Thymus (tissue), 11 donors: ENCODE results near the gene IL22RA1. TPM values are rescaled to one million over a fixed set of nuclear protein-coding genes. Genes with fewer than 3 reads are reported as not detected.

Experiments used
- DNase-seq, 9 donors: peaks; one replicate each; pipeline ENCODE4 v3.0.0-alpha.2; 2013; ENCODE audit warnings: low spot score in 9 of 9, low read depth in 6 of 9, missing footprints in 1 of 9
- H3K27ac ChIP-seq, 2 donors: one replicate each; pipeline ENCODE4 v1.5.1; 2013; ENCODE audit warnings: control low read depth in 1 of 2, low read depth in 1 of 2, low read length in 1 of 2, mild to moderate bottlenecking in 1 of 2, moderate library complexity in 1 of 2
- H3K27me3 ChIP-seq, 2 donors: one replicate each; pipeline ENCODE4 v1.5.1; 2013; ENCODE audit warnings: low read length in 1 of 2; ENCODE audit not compliant: control insufficient read depth in 2 of 2, insufficient read depth in 1 of 2
- H3K36me3 ChIP-seq, 2 donors: one replicate each; pipeline ENCODE4 v1.5.1; 2013; ENCODE audit warnings: low read length in 1 of 2, mild to moderate bottlenecking in 1 of 2, moderate library complexity in 1 of 2; ENCODE audit not compliant: control insufficient read depth in 2 of 2, insufficient read depth in 2 of 2
- H3K4me1 ChIP-seq, 2 donors: one replicate each; pipeline ENCODE4 v1.5.1; 2013; ENCODE audit warnings: low read length in 2 of 2; ENCODE audit not compliant: control insufficient read depth in 2 of 2, insufficient read depth in 2 of 2
- H3K4me3 ChIP-seq, 2 donors: one replicate each; pipeline ENCODE4 v1.5.1; 2013; ENCODE audit warnings: low read length in 2 of 2, control low read depth in 1 of 2, mild to moderate bottlenecking in 1 of 2
- H3K9me3 ChIP-seq, 2 donors: one replicate each; pipeline ENCODE4 v1.5.1; 2013; ENCODE audit warnings: low read length in 1 of 2, mild to moderate bottlenecking in 1 of 2; ENCODE audit not compliant: control insufficient read depth in 2 of 2, insufficient read depth in 1 of 2
- WGBS: extraction: QIAGEN DNeasy Blood & Tissue Kit; methylation state at CpG from one replicate; pipeline ENCODE4 v1.1.7; 2013; 5-methylcytosine and 5-hydroxymethylcytosine counted together
- polyA plus RNA-seq: library from polyadenylated mRNA; stranded (reverse); fragments of 200-250 nt; gene quantifications from one replicate; pipeline ENCODE4 v1.2.3, GENCODE V29; 2013
- total RNA-seq: library from RNA; stranded (reverse); fragments of 120-200 nt; gene quantifications from one replicate; pipeline ENCODE4 v1.2.4, GENCODE V29; 2013
- donor health status: healthy.

The IL22RA1 gene
- total and polyA plus RNA-seq, 2 donors: 0.09 TPM; not detected in 1

DNA sequence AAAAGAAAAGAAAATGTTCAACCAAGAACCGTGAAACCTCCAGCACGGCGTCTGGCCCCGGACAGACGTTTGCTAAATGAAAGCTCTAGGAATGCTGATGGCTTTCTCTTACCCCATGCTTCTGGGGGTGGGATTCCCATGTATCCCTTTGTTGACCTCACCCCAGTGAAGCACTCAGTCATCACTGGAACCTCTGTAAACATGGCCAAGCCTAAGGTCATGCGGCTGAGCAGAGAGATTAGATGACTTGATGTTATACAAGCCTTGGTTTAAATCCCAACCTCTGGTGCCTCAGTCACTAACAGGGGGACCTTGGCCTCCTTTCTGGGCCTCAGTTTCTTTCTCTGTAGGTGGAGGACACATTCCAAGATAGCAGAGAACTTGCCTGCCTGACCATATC lies 28.2 kb downstream of the IL22RA1 start:
- H3K4me3 ChIP-seq: no peak overlapping the region
- H3K36me3 ChIP-seq: no peaks in the 10 kb centered on the region
- H3K27me3 ChIP-seq: peaks cover 0 to 43% of the 10 kb centered on the region in 2 donors
- H3K4me1 ChIP-seq: no peaks in the 10 kb centered on the region
- no peak for DNase-seq
- H3K27ac ChIP-seq: no peak overlapping the region
- 98% methylated on average over 6 of the region's 6 CpGs for WGBS
- no peaks in the 10 kb centered on the region for H3K9me3 ChIP-seq

DNA sequence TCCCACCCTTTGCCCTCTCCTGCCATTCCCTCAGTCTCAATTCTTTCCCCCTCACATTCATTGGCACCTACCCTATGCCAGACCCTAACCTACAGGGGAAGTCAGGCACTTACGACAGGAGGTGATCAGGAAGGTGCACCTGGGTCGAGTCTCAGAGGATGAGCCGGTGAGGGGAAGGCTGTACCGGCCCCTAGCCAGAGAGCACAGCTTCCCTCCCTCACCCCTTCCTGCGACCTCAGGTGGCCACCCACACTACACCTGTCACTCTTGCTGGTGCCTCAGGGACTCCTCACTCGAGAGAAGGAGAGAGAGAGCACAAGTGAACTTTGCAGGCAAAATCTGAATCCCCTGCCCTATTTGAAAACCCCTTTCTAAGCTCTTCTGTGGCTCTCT lies 29.3 kb downstream of the IL22RA1 start:
- Histone ChIP-seq H3K36me3 (no peaks in the 10 kb centered on the region), H3K27me3 (peaks cover 0 to 45% of the 10 kb centered on the region in 2 donors), H3K27ac (no peak overlapping the region), H3K4me3 (no peak overlapping the region), H3K9me3 (no peaks in the 10 kb centered on the region), H3K4me1 (no peaks in the 10 kb centered on the region)
- 69% methylated on average over 6 of the region's 6 CpGs for WGBS
- DNase-seq: no peak

DNA sequence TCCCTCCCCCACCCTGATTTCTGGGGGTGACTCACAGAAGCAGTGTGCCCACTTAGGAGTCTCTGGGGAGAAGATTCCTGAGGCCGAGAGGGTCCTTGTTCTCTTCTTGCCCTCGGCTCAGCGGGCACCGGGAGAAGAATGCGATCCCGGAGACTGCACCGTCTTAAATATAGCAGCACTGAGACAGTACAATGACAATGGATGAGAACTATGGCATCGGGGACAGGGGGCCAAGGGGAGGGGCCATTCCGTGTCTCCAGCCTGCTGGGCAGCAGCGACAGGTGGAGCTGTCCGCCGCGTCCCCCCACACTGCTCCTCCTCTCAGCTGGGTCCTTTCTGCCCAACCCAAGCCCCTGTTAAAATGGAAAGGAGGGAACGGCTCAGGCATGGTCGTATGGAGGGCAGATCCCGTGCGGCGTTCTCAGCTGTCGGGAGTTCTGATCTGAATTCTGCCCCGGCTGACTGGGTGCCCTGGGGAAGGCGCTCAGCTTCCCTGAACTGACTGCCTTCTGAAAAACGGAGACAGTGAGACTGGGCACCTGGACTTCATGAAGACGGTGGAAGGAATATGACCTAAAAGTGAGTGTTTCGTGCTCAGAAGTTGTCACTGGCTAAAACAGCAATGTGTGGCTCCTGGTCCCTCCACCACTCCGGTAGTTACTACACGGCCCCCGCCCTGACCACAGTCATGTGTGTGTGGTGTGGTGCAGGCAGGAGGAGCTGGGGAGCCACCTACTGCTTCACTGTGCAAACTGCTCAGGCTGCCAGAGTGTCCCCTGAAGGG lies 30.8 kb downstream of the IL22RA1 start, which contains the start of gene MYOM3:
MYOM3 (minus strand) TSS at position 140 of the 784 bp plus-strand sequence. CDS start 3,499 bp downstream, outside the sequence.
- DNase-seq: peak in 2 of 9 donors; percentile 9 to 23
- Histone ChIP-seq H3K27me3 (peaks cover 0 to 45% of the 10 kb centered on the region in 2 donors), H3K4me1 (no peaks in the 10 kb centered on the region), H3K9me3 (no peaks in the 10 kb centered on the region), H3K4me3 (no peak within 1 kb of the TSS), H3K27ac (no peak within 1 kb of the TSS), H3K36me3 (no peaks in the 10 kb centered on the region)
- 42% methylated on average over 27 of the region's 27 CpGs for WGBS

DNA sequence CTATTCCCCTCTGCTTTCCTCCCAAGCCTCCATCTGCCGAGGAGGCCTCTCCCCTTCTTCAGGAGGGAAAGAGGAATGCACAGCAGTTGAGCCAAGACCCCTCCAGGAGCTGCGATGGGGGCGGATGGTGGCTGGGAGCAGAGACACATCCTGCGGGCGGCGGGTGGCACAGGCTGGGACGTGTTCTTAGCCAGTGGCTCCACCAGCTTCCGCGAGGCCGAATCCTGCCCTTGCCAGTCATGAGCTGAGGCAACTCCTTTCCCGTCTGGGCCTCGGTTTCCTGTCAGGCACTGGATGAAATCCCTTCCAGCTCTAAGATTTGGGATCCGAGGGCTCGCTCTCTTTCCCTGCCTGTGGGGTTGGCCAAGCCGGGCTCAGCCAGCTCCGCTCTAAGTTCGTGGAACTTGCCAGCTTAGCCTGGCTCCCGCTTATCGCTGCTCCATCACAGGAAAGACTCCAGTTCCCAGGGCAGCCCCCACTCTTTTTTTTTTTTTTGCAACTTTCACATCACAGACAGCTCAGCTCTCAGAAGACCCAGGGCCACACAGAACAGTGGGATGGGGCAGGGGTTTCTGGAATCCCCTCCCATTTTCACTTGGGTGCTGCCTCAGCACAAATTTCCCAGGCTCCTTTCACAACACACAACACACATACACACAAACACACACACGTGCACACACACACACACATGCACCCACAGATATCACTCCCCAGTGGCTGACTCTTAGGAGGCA lies 31.5 kb downstream of the IL22RA1 start:
- H3K9me3 ChIP-seq: no peaks in the 10 kb centered on the region
- peaks cover 0 to 41% of the 10 kb centered on the region in 2 donors for H3K27me3 ChIP-seq
- H3K27ac ChIP-seq: no peak overlapping the region
- no peak for DNase-seq
- 90% methylated on average over 20 of the region's 20 CpGs for WGBS
- H3K4me3 ChIP-seq: no peak overlapping the region
- no peaks in the 10 kb centered on the region for H3K4me1 ChIP-seq
- no peaks in the 10 kb centered on the region for H3K36me3 ChIP-seq

DNA sequence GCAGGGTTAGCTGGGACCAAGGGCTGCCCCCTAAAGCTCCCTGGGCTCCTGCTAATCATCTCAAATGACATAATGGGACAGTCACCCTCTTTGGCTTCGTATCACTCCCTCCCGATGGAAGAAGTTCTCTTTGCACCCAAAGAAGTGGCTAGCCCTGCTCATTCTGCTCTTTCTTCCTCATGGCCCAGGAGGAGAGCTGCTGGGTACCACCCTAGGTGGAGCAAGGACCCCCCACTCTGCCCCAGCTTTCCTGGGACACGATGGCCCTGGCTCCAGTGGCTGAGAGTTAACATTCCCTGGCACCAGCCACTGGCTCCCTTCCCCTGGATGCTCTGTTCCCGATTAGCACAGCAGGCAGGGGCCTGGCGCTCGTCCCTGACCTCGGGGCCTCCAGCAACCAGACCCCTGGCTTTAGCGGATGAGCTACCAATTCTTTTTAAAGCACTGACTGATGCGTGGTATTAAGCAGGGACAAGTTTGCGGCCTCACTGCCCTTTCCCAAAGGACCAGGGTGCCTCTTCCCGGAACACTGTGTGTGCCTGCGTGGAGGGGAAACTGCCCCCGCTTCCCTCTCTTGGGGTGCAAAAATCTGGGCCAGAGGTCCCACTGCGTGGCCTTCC lies 32.2 kb downstream of the IL22RA1 start:
- peaks cover 0 to 40% of the 10 kb centered on the region in 2 donors for H3K27me3 ChIP-seq
- no peaks in the 10 kb centered on the region for H3K36me3 ChIP-seq
- no peaks in the 10 kb centered on the region for H3K4me1 ChIP-seq
- H3K4me3 ChIP-seq: no peak overlapping the region
- DNase-seq: no peak
- H3K9me3 ChIP-seq: no peaks in the 10 kb centered on the region
- no peak overlapping the region for H3K27ac ChIP-seq
- WGBS: 91% methylated on average over 14 of the region's 14 CpGs

DNA sequence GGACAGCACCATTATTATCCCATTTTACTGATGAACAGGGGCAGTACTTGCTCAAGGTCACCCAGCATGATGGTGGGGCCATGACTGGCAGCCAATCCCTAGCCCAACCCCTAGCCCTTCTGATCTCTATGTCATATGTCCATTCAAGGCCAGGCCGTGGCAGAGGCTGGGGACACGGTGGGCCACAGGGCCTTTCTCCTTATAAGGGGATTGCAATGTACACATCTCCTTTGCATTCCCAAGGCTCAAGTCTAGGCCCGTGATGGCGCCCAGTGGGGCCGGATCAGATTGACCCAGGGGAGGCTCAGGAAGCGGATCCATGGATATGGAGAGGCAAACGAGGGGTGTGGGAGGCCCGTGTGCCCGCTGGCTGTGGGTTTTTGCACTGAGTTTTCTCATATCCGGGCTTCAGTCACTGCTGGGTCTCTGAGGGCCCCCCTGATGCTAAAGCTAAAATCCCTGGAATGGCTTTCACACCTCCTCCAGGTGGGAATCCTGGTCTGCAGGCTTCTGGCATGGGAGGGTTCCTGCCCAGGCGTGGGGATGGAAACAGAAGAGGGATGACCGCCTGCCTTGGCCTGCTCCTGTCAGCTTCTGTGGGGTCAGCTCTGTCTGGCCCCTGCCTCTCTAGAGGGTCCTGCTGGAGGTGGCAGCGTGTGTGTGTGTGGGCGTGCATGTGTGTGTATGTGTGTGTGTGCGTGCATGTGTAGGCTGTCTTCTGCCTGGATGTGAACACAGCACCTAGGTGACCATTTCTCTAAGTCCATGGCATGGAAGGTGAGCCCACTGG lies 33.1 kb downstream of the IL22RA1 start:
- H3K4me1 ChIP-seq: no peaks in the 10 kb centered on the region
- no peak overlapping the region for H3K27ac ChIP-seq
- H3K9me3 ChIP-seq: no peaks in the 10 kb centered on the region
- no peaks in the 10 kb centered on the region for H3K36me3 ChIP-seq
- no peak for DNase-seq
- H3K4me3 ChIP-seq: no peak overlapping the region
- peaks cover 0 to 40% of the 10 kb centered on the region in 2 donors for H3K27me3 ChIP-seq
- WGBS: 88% methylated on average over 15 of the region's 15 CpGs

DNA sequence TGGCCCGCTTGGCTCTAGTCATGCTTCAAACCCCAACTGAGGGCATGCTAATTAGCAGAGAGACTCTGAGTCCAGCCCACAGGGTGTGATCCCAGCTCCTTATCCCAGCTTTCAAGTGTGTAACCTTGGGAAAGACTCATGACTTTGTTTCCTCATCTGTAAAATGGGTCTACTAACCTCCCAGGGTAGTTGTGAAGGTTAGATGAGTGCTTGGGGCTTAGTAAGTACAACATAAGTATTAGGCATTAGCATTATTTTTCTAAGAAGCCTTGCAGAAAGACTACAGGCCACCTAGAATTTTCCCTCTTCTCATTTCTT lies 33.8 kb downstream of the IL22RA1 start:
- H3K9me3 ChIP-seq: no peaks in the 10 kb centered on the region
- no peaks in the 10 kb centered on the region for H3K4me1 ChIP-seq
- no peak overlapping the region for H3K4me3 ChIP-seq
- H3K27ac ChIP-seq: no peak overlapping the region
- H3K27me3 ChIP-seq: peaks cover 0 to 35% of the 10 kb centered on the region in 2 donors
- no peaks in the 10 kb centered on the region for H3K36me3 ChIP-seq
- no peak for DNase-seq
- WGBS: 92% methylated on average over 1 of the region's 1 CpG

DNA sequence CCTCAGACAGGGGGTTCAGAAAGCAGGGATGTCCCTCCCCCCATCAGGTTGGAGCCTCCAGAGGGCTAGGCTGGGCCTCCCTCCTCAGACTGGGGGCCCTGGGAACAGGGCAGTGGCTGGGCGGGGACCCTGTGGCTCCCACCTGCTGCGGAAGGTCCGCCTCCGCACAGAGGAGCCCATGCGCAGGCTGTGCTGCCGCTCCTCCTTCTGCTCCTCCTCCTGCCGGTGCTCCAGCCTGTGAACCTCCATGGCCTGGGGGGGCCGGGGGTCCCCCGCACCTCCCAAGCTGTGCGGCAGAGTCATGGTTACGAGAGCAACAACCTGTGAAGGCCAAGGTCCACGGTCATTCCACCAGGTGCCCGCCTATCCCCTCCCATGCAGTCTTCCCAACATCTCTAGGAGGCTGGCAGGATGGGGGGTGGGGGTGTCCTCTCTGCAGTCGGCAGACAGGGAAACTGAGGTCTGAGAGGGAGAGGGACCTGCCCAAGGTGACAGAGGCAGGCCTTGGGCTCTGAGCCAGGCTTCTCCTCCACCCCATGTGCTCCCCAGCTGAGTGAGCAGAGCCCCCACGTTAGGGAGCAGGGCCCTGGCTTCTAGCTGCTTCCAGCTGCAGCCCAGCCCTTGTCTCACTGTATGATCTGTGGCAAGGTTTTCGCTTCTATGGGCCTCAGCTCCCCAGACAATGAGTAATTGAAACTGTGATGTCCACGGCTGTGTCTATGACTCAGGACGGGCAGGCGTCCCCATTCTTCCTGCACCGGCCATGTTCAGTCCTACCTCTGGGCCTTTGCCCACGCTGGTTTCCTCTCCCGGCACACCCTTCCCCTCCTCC lies 34.4 kb downstream of the IL22RA1 start:
- DNase-seq: no peak
- 91% methylated on average over 22 of the region's 22 CpGs for WGBS
- Histone ChIP-seq H3K36me3 (no peaks in the 10 kb centered on the region), H3K27me3 (peaks cover 0 to 29% of the 10 kb centered on the region in 2 donors), H3K27ac (no peak overlapping the region), H3K9me3 (no peaks in the 10 kb centered on the region), H3K4me3 (no peak overlapping the region), H3K4me1 (no peaks in the 10 kb centered on the region)
